Adrenal gland (tissue), 5 donors: ENCODE data around the gene TNFRSF18.

ENCODE experiments used
- CTCF ChIP-seq, 6 experiments: fragments of 450-650 bp in 4 of 6; fragments of 200-600 bp in 2 of 6; sonication (generic) in 1 of 6; IDR thresholded peaks; 1 replicate in 5 of 6; 2 replicates in 1 of 6; pipeline versions ENCODE4 v1.5.1 to v1.8.0; 2016 to 2021; ENCODE audit warnings: antibody characterized with exemption in 6 of 6, mild to moderate bottlenecking in 2 of 6, moderate library complexity in 1 of 6
- POLR2A ChIP-seq, 2 donors: fragments of 450-650 bp; IDR thresholded peaks; one replicate each; pipeline ENCODE4 v1.6.1; 2017; ENCODE audit warnings: antibody characterized with exemption in 2 of 2, mild to moderate bottlenecking in 2 of 2, moderate library complexity in 1 of 2
- donor health status: DM: no; HTN: no; CAD: no.

DNA sequence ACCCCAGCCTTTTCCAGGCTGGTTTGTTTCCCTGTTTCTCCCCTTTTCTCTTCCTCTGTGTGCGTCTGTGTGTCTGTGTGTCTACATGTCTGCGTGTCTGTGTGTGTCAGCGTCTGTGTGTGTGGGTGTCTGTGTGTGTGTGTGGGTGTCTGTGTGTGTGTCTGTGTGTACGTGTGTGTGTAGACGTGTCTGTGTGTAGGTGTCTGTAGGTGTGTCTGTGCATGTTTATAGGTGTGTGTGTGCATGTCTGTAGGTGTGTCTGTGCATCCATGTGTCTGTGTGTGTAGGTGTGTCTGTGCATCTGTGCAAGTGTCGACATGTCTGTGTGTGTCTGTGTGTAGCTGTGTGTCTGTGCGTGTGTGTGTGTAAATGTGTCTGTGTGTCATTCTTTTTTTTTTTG, 29.5 kb downstream of the TNFRSF18 start:
- TF ChIP-seq POLR2A (IDR thresholded peaks at IDR 0.05): no peak
- TF ChIP-seq CTCF (IDR thresholded peaks at IDR 0.05): no peak
